Measurements from ENCODE around the gene PI16.
A peak's percentile ranks its signal among the peaks of the same experiment; 100 is the strongest.

Gene PI16

GRCh38 chr6:36999751-37000125 is 45.2 kb downstream of the PI16 start:
- no peak for DNase-seq (ENCODE audit: low spot score)

DNA sequence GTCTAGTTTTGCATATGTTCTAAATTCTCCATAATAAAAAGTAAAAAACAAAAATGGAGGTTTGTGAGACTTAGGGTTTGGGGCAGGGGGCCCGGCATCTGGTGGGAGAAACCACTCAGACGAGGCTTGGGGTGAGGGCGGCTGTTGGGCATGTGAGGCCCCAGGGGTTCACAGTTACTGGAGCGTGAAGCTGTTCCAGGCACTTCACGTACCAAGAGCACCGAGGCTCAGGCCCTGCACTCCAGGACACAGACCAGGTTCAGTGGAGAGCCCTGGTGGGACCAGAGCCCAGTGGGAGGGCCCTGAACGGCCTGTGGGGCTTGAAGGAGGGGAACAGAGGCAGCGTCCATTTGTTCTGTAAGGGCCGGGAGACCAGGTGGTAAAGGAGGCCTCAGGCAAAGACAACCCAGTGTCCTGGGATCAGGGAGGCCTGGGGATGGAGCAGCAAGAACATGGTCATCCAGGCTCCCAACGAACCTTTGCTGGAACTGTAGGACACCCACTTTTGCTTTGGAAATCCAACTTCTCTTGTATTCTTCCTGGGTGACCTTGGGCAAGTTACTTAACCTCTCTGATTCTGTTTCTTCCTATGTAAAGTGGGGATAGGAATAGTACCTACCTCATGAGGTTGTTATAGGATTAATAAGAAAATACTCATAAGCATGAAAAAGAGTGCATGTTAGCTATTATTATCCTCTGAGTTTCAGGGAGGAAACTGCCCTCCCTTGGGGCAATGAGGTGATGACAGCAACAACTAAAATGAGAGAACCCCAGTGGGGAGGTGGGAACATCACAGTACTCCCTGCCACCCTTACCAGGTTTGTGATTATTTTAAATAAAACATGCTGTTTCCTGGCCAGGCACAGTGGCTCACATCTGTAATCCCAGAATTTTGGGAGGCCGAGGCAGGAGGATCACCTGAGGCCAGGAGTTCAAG is 49.8 kb downstream of the PI16 start:
- no peak for DNase-seq (ENCODE audit: low spot score)

- no peak for DNase-seq (ENCODE audit: low spot score)
Observed at GRCh38 chr6:37005061-37005810, 50.7 kb downstream of the PI16 start, which contains the start of gene FGD2. FGD2 (plus strand) TSS chr6:37005655; CDS start chr6:37005818, 163 bp downstream.

DNA sequence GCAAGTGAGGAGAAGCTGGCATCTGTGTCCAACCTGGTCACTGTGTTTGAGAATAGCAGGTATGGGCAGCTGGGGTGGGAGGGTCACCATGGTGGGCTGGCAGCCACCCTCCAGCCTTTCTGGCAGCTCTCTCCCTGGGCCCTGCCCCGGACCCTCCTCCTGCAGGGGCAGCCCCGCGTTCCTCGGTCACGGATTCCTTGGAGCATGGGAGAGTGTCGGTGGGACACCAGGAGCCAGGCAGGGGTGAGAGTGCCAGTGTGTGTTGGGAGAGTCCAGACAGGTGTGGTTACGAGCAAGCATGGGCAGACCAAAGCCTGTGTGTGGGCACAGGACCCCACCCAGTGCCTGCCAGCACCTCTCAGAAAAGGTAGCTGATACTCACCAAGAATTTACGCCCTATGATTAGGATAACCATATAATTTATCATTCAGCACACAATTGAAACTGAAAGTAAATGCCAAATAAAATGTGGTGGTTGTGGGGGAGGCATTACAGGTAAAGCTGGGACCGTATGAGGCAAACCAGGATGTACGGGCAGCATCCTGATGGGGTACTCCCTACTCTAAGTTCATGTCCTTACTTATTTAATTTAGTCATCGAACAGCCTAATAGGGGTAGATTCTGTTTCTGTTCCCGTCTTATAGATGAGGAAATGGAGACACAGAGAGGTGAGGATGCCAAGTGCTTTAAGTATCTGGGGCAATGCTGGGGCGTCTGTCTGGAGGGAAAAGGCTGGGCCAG is 51.5 kb downstream of the PI16 start:
- DNase-seq (ENCODE audit: low spot score) = no peak

DNA sequence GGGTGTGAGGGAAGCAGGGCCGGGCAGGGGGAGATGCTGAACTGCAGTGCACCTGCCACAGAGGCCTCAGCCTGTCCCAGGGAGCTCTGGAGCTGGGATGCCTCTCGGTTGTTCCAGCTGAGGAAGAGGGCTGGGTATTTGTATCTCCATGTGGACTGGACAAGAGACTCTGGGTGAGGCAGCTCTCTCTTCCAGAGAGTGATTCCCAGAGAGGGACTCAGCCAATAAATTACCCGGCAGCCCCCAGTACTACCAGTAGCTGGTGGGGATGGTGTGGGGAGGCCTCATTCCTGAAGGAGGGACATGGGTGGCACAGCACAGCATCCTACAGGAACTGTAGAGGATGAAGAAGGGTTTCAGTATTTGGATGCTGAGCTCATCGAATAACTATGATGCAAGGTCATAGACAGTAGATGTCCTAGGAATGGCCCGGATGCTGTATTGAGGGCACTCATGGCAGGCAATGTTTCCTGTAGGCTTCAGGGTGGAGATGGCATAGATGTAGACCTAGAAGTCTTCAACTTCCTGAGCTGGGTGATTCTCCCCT is 52.3 kb downstream of the PI16 start:
- peak; percentile 66 for DNase-seq (ENCODE audit: low spot score)

- DNase-seq (ENCODE audit: low spot score) = no peak
Observed at GRCh38 chr6:37007340-37008043, 53.0 kb downstream of the PI16 start.

DNA sequence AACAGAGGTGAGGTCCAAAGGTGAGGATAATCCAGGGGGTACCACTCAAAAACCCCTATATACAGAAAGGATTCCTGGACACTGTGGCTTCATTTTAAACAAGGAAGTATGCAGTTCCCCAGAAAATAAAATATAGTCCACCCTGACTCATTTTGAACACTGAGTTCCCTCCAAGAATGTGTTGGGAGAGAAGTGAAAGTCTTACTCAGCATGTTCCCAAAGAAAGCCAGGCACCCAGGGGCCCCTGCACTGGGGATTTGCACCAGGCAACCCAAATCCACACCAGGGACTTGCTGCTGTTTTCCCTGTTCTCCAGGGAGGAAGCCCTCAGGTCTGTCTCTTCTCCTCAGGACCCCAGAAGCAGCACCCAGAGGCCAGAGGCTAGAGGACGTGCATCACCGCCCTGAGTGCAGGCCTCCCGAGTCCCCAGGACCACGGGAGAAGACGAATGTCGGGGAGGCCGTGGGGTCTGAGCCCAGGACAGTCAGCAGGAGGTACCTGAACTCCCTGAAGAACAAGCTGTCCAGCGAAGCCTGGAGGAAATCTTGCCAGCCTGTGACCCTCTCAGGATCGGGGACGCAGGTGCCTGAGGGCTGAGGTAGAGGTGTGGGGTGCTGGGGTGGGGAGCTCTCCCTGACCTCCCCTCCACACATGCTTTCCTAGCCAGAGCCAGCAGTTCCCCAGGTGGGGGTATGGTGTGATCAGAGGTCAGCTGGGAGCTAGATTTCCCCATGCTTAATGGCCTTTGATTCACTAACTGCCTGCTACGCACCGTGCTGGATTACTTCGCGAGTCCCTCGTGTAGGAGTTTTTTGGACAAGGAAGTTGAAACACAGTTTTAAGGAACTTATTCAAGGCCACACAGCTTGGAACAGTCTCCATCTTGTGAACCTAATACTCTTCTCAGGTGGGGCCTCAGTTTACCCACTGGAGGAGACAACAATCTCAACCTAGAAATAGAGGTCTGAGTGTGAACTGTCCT is 54.2 kb downstream of the PI16 start:
- DNase-seq (ENCODE audit: low spot score) = no peak

GRCh38 chr6:37010402-37010892 is 55.9 kb downstream of the PI16 start:
- no peak for DNase-seq (ENCODE audit: low spot score)

DNA sequence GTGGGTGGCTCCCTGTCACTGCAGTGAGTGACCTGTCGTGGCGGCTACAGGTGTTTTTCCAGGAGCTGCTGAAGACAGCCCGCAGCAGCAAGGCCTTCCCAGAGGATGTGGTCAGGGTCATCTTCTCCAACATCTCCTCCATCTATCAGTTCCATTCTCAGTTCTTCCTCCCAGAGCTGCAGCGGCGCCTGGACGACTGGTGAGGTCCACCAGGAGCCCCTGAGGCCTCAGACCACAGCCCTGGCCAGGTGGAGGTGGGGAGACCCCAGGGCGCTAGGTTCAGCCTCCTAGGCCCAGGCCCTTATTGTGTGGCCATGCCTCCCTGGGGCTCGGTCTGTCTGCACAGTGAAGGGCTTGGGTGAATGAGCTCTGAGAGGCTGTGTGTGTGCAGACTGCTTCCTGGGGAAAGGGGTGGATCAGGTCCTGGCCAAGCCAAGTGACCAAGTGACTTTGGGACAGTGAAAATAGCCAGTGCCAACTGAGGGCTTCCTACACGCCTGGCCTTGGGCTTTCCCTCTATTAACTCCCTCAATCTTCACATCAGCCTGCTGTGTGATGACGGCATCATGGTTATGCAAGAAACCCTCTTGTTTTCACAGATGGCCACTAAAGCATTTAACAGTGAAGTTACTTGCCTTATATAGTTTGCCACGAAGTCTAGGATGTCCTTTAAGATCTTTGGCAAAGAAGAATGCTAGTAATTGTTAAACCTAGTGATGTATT is 57.3 kb downstream of the PI16 start:
- peak; percentile 50 for DNase-seq (ENCODE audit: low spot score)

- DNase-seq (ENCODE audit: low spot score) = no peak
Observed at GRCh38 chr6:37013516-37014491, 59.3 kb downstream of the PI16 start.

Measured in GM03348 (cell line).